Ammon's horn (tissue), 1 donor: ENCODE results near the gene PROX2.

Source experiments
- DNase-seq: peaks from one replicate; pipeline ENCODE4 v3.0.0-alpha.2; 2016; ENCODE audit warnings: low spot score

Gene PROX2, protein sequence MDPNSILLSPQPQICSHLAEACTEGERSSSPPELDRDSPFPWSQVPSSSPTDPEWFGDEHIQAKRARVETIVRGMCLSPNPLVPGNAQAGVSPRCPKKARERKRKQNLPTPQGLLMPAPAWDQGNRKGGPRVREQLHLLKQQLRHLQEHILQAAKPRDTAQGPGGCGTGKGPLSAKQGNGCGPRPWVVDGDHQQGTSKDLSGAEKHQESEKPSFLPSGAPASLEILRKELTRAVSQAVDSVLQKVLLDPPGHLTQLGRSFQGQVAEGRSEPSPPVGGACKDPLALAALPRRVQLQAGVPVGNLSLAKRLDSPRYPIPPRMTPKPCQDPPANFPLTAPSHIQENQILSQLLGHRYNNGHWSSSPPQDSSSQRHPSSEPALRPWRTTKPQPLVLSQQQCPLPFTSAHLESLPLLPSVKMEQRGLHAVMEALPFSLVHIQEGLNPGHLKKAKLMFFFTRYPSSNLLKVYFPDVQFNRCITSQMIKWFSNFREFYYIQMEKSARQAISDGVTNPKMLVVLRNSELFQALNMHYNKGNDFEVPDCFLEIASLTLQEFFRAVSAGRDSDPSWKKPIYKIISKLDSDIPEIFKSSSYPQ

DNA sequence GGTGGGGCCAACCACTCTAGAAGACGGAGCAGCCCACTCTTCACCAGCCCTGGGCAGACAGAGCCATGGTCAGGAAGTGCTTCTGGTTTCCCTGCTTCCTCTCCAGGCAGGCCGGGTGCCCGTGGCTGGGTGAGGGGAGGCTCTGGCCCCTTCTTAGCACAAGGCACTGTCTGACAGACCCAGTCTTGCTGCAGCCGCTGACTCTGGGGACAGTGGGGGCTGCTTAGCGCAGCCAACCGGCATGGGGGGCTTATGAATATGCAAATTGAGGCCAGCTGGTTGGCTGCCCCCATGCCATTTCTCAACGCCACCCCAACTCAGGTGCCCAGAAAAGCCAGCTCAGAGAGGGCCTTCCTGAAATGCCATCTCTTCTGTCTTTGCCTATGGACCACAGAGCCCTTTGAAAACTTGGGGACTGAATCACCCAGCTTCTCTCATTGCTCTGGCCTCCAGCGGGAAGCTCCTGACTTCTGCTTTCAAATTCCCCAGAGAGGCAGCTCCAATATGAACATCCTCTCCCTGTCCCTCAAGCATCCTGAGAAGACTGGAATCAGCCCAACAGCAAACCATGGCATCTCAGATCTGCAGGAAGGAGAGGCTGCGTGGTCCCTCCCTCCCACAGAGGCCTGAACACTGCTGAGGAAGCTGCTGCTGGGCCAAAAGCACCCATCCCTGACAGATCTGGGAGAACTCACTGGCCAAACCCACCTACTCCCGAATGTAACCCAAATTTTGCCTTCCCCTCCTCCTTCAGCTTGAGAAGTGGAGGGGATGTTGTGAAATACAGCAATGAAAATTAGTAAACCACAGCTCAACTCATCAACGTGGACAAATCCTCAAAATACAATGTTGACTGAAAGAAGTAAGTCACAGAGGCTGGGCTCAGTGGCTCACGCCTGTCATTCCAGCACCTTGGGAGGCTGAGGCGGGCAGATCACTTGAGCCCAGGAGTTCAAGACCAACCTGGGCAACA lies at the start of gene PROX2:
PROX2 (minus strand) TSS at position 205 of the 973 bp plus-strand sequence. CDS start 12,311 bp downstream, outside the sequence.
- DNase-seq = peak; percentile 53

DNA sequence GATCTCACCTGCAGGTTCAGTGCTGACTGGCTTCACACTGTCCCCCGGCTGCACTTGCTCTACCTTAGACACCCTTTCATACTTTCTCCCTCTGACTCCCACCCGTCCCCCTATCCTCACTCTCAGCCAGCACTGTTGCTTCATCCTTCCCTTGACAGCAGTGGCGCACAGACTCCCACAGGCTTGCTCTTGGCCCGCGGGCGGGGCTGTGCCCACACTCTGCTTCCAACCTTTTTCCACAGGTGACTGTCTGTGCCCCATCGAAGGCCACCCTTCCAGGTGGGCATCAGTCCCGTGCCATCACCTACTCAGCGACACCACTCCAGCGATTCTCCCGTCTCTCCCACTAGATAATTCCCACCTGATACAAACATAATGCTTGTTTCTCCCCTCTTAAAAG lies 48.1 kb upstream of the PROX2 start:
- DNase-seq = no peak

DNA sequence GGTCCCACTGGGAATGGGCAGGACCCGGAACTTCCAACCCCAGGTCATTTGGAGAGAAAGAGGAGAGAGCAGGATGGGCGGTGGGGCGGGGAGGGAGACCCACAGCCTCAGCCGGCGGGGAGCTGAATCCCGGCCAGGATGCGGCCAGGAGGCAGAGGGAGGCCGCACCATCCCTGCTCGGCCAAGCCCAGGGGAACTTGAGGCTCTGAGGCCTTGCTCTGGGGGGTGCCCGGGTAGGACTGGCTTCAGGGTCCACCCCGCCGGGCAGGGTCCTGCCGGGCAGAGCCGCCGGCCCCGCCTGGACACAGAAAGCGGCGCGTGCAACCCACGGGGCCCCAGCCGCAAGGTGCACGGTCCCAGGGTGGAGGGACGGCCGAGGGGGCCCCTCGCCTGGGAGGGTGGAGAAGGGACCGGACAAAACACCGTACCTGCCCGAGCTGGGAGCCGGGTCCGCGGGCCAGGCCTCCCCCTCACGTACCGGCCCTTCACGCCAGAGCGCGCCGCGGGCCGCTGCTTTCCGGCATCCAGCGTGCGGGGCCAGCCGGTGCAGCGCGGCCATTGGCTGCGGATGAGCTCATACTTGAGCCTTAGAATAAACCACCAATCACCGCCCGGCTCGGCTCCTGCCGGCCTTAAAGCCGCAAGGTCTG lies 46.9 kb upstream of the PROX2 start, which contains the start of gene RPS6KL1:
RPS6KL1 (minus strand) TSS at position 509 of the 650 bp plus-strand sequence. CDS start 1,719 bp downstream, outside the sequence.
- peak; percentile 95 for DNase-seq

DNA sequence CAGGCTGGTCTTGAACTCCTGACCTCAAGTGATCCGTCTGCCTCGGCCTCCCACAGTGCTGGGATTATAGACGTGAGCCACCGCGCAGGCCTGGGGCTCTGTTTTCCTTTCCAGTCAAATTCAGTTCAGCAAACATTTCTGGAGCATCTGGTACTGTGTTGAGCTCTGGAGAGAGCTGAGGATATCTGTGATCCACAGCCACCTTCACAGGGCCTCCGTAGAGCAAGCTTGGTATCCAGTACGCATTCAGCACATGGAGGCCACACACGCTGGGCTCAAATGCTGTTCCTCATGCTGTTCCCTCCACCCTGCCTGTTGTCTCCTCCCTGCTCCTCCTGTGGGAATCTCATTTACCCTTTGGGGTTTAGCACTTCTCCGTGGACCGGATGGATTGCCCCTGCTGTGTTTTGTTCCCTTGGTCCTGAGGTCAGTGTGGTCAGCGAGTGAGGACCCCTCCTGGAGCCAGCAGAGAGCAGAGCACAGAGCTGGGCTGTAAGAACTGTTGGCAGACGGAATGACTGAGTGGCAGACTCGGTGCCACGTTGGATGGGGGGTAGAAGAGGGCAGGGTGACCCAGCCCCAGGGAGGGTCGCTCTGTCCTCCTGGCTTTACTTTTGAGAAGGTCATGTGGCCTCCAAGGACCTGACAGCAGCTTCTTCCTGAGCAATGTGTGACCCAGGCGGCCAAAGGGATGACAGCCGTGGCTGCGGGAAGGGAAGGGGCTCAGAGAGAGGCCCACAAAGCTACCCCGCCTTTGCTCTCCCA lies 46.2 kb upstream of the PROX2 start:
- DNase-seq = no peak

DNA sequence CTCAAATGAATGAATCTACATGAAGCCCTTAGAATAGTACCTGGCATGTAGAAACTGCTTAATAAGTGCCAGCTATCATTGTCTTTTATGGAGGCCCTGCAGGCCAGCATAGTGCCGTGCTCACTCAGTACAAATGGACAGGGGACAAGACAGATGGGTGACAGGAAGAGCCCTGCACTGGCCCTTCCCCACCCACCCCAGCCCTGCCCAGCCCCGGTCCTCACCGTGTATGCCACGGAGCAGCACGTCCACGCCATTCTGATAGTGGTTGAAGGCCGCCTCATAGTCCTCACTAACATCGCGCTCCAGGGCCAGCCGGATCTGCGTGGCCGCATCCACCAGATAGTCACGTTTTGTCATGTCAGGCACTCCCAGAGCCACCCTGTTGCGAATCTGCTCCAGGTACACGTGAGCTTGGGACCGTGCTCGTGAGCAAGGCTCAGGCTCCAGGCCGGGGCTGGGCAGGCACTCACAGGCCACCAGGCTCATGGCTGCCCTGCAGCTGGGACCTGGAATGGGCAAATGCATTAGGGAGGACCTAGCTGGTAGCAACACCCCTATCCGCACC lies 45.2 kb upstream of the PROX2 start:
- no peak for DNase-seq

DNA sequence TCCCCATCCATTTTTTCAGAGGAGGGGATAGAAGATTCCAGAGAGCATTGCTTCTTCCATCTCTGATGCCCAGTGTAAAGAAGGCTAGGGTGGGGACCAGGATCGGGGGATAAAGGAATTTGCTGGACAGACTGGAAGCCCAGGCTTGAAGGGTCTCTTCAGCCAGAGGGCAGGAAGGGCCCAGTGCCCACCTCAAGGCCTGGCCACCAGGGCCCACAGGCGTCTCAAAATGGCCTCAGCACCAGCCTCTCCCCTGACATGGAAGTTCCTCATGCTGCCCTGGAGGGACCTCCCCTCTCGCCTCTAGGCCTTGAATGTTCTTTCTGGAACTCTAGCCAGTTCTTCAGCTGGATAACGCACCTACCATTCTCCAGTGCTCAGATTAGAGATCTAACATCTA lies 44.3 kb upstream of the PROX2 start:
- DNase-seq = no peak

DNA sequence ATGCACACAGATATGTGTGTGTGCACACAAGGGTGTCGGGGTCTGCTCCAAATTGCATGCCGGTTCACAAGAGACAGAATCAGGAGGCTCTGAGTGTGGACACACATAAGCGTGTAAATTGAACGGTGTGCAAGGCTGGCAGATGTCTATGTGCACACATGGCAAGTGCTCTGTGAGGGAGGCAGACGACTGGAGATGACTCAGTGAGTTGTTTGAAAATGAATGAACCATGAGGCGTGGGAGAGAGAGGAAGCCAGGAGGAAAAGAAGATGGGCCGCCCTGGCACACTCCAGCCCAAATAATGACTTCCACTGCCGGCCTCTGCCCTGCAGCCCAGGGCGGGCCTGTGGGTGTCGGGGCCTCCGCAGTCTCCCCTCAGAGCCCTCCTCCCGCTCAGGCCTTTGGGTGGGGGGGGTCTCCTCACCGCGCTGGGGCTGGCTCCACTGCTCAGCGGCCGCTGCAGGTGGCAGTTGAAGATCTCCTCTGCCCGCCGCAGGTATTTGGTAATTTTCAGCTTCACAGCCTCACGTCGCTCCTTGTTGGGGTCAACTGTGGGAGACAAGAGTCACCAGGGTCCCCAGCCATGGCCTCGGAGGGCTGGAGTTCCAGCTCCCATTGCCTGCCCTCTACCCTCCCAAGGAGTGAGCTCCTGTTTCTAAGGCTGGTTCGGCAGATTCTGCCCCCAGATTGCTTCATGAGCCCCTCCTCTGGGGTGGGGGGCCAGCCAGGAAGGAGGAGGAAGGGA lies 43.6 kb upstream of the PROX2 start:
- peak; percentile 62 for DNase-seq

DNA sequence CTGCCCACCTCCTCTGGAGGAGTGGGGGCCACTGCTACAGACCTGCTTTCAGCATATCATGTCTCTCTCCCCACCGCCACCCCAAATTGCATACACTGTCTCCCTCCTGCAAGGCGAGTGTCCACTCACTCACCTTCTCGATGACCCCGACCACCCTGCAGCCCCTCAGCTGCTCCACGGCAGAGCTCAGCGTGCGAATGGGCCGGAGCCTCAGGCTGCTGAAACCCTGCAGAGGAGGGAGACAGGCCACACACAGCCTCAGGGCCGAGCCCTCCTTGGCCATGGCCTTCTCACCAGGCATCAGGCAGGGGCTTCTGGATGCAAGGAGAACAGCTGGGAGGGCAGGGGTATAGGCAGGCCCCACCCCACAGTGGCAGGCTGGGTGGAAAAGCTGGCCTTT lies 42.4 kb upstream of the PROX2 start:
- no peak for DNase-seq

DNA sequence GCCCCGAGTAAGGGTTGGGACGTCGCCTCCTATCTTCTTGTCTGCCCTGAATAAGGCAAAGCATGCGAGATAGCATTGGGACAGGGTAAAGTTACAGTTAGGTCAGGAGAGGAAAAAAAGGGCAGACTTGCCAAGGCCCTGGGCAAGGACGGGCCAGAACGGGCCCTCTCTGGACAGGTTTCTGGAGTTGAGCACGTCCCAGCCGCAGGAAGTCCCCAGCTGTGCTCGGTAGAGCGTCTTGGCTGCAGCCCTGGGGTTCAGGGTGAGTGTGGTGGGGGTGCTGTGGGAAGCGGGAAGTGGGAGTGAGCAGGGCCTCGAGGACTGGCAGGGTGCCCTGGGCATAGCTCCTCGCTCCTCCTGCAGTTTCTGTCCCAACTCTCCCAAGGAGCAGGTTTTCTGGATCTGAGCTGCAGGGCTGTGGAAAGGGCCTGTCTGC lies 41.7 kb upstream of the PROX2 start:
- DNase-seq = peak; percentile 61

DNA sequence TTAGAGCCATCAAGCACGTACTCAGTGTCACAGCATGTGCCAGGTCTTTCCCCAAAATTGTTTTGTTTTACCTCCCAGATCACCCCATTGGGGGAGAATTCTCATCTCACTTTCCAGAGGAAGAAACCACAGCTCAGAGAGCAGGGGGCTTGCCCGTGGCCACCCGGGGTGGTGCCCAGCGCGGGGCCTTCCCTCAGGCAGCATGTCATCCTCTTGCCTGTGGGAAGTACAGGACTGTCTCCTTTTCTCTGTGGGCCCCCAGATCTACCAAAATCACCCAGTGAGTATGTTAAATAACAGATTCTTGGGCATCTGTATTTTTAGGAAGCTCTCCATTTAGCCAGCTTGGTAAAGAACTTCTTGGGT lies 41.2 kb upstream of the PROX2 start:
- DNase-seq = no peak

DNA sequence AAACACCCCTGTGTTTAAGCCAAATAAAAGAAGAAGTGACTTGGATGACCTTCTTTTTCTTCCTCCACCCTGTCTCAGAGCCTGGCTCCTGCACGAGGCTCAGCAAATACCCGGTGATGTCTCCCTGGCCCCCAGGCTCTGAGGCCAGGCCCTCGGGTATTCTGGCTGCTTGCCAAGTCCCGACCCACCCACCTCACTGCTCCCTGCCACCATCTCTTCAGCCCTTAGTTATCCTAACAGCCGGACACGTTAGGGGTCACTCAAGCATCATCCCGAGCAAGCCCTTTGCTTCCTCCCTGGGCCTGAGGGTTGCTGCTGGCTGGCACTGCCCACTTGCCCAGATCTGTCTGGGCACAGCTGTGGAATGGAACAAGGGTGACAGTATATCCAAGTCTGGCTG lies 39.9 kb upstream of the PROX2 start:
- DNase-seq = no peak

DNA sequence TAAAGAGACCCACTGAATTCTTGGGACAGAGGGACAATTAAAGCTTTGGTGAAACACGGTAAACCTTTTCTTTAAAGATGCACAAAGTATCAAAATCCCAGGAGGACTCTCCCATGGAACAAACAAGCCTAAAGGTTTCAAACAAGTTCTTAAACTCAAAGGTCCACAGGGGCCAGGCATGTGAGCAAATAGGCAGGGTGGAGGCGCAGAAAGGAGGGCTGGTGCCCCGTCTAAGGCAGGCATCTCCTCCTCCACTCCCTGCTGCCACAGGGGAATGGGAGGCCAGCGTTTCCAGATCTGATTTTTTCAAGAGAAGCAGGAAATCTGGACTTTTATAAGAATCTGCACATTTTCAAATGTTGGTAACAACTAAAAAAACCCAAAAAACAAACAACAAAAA lies 39.5 kb upstream of the PROX2 start:
- DNase-seq = no peak

DNA sequence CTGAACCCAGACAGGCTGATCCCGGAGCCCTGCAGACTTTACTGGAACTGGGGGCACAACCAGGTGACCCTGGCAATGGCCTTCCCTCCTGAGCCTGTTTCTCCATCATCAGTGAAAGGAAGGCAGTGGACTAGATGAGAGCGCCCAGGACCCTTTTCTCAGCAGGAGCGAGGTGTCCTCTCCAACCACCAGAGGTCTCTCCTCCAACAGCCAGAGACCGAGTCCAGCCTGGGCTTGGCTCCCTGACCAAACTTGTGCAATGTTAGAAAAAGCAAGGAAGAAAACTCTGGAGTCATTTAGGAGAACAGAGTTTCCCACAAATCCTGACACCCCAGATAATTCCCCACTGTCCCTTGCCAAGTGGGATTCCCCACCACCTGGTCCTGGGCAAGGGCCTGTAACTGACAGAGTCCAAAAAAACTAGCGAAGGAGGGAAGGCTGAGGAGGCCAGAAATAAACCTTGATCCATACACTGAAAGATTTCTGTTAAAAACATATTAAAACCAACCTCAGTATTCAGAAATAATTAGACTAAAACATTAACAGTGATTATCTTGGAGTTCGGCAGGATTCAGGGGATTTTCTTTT lies 38.1 kb upstream of the PROX2 start:
- peak; percentile 79 for DNase-seq

DNA sequence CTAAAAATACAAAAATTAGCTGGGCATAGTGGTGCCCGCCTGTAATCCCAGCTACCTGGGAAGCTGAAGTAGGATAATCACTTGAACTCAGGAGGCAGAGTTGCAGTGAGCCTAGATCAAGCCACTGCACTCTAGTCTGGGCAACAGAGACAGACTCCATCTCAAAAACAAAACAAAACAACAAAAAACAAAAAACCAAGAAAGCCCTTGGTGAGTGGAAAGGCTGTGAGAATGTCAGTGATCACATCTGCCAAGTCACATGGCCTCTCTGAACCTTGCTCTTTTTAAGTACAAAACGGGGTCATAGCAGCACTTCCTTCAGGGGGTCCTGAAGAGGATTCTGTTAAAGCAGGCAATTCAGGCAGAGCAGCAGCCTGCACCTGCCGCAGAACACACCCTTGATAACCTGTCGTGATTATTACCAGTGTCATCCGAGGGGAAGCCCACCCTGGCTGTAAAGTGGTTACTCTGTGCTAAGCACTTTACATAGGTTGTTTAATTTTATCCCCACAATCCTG lies 37.5 kb upstream of the PROX2 start:
- DNase-seq = no peak

DNA sequence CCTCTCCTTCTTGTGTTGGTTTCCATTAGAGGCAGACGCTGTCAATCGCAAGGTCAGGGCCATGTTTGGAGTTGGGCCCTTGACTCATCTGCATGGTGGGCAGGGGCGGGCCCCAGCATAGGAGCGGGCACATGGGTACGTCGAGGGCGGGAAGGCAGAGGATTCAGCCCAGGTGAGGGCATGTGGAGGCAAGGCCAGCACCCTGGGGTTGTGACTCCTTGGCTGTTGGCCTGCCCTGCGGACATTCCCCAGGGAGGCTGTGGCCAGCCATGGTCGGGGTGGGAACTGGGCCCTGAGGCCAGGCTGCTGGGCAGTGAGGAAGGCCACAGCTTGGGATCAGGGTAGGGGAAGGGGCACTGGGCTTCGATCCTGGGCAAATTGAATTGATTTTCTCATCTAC lies 36.9 kb upstream of the PROX2 start:
- DNase-seq = no peak

DNA sequence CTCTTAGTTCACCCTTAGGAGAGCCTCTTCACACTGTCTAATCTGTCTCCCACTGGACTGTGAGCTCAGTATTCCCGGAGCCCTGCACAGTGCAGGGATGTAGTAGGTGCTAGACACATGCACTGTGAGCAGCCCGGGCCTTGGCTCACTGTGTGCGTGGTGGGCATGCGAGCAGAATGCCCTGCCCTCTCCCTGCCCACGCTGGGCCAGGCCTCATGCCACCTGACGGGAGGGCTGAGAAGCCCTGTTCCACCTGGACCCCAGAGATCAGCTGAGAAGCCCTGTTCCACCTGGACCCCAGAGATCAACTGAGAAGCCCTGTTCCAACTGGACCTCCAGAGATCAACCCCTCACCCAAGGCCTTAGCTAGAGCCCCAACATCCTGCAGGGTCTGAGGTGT lies 36.2 kb upstream of the PROX2 start:
- DNase-seq = no peak

DNA sequence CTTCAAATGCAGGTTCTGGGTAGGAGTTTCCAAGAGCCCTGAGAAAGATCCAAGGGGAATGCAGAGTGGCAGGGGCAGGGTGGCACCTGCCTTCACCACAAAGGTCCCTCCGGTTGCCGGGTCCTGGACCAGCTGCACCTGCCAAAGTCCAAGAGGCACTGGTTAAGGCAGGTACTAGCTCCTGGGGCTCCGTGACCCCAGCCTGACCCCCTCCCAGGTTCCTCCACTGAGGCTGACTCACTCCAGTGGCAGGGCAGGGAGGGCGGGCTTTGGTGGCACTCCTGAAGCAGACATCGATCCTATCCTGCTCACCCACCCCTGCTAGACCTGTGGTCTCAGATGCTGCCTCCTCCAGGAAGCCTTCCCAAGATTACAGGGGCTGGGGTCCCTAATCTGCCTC lies 35.8 kb upstream of the PROX2 start:
- DNase-seq = no peak

DNA sequence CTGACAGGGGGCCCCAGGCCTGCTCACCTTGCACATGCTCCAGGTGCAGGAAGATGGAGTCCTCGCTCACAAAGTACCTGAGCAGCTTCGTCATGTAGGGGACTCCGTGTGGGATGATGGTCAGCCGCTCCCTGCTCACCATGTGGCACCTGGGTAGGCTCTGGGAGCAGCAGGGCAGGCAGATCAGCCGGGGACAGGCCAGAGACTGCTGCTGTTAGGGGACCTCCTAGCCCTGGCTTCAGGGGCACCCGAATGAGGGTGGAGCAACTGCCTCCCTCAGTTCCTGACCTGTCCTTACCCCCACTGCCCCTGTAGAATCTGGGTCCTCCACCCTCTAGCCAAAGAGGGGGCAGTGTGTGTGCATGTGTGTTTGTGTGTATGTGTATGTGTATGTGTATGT lies 35.3 kb upstream of the PROX2 start:
- DNase-seq = no peak

DNA sequence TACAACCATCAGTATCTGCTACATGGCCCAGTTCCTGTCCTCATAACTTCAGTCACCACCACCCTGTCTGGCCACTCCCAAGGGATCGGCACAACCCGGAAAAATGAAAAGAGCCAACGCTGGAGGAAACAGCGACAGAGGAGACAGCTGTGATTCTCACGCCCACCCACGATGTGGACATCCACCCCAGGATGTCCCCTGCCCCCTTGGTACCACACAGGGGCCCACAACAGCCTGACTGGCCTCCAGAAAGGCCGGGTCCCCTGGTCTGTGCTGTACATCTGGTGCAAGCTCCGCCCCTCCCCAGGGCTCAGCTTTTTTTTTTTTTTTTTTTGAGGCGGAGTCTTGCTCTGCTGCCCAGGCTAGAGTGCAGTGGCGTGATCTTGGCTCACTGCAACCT lies 34.6 kb upstream of the PROX2 start:
- no peak for DNase-seq
